Measurements from ENCODE around the gene EPYC. TPM values are rescaled to one million over a fixed set of nuclear protein-coding genes. Genes with fewer than 3 reads are reported as not detected.

EPYC gene
- total RNA-seq, 4 donors from 2014 or later, result not detected

DNA sequence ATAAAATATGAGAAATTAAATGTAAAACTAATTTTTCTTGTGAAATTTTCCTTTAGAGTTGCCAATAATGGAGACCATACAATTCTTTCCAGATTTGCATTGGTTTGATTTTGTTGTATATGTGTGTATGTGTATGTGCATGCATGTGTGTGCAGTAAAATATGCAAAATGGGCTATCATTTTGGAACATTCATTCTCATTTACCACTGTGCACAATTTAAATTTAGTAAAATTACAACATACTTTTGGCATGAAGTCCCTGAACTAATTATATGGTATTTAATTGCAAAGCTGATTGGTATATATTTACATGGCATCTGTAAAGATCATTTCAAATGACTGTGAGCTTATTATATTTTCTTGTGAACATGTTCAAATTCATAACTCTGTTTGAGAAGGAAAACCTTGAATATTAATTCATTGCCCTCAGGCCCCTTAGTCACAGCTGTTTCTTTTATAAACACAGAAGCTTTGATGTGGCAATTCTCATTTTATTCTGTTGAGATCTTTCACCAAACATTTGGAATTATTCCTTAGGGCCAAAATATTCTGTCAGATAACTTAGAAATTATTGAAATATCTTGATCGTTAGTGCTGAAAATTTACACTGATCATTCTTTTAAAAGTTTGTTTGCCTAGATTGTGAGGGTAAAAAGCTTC is 35.5 kb upstream of the EPYC start:
- no peak for DNase-seq (ENCODE audit: low spot score in 2 of 2)
- Histone ChIP-seq H3K4me3 (no peak overlapping the region), H3K4me1 (no peaks in the 10 kb centered on the region), H3K9me3 (no peaks in the 10 kb centered on the region), H3K27ac (no peak overlapping the region), H3K36me3 (no peaks in the 10 kb centered on the region), H3K27me3 (no peaks in the 10 kb centered on the region)
- TF ChIP-seq EP300 (IDR thresholded peaks at IDR 0.05) (no peak), POLR2A (IDR thresholded peaks at IDR 0.05) (no peak)
- TF ChIP-seq, protein P1, sequence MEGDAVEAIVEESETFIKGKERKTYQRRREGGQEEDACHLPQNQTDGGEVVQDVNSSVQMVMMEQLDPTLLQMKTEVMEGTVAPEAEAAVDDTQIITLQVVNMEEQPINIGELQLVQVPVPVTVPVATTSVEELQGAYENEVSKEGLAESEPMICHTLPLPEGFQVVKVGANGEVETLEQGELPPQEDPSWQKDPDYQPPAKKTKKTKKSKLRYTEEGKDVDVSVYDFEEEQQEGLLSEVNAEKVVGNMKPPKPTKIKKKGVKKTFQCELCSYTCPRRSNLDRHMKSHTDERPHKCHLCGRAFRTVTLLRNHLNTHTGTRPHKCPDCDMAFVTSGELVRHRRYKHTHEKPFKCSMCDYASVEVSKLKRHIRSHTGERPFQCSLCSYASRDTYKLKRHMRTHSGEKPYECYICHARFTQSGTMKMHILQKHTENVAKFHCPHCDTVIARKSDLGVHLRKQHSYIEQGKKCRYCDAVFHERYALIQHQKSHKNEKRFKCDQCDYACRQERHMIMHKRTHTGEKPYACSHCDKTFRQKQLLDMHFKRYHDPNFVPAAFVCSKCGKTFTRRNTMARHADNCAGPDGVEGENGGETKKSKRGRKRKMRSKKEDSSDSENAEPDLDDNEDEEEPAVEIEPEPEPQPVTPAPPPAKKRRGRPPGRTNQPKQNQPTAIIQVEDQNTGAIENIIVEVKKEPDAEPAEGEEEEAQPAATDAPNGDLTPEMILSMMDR (IDR thresholded peaks at IDR 0.05), result no peak
- 30 to 37% methylated on average over 1 of the region's 1 CpG for WGBS, 2 donors

DNA sequence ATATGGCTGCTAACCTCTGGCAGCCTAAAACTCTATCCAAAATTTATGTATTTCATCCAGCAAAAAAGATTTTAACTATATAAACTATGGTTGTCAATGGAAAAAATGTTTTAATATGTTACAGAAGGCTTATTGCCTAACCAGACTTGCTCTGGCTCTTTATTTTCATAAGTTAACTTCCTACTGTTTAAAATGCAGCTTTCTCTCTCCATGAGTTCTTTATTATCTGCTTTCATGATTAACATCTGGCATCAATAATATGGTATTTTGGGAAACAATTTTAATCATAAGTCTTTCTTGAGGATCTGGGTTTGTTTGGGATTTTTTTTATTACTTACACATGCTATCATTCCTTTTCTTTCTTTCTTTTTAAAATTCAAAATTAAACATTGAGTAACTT is 32.5 kb upstream of the EPYC start:
- Histone ChIP-seq H3K27ac (peak overlapping the region in 1 of 4 donors; percentile 30), H3K4me1 (no peaks in the 10 kb centered on the region), H3K27me3 (no peaks in the 10 kb centered on the region)

DNA sequence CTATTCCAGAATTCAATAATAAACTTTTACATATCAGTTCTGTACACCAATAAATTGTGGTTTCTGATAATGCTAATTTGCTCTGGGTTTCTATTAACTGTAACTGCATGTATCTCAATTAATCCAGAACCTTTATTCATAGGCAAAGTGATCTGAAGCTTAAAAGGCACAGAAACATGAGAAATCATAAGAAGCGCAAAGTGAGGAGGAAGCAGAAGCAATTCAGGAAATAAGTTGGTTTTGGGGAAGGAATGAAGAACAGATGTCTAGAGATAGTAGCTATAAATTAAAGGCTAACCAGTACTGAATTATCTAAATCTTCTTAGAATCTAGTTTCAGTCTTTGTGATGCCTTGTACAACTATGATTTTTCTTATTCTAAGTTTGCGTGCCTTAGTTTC is 28.5 kb upstream of the EPYC start:
- no peaks in the 10 kb centered on the region for H3K9me3 ChIP-seq
- 88% methylated on average over 2 of the region's 2 CpGs for WGBS, 2 donors

More for the DNA sequence above, 32.5 kb upstream of the EPYC start:
- no peak for DNase-seq (ENCODE audit: low spot score in 2 of 2)
- Histone ChIP-seq H3K9me3 (no peaks in the 10 kb centered on the region), H3K4me3 (no peak overlapping the region), H3K36me3 (no peaks in the 10 kb centered on the region)
- TF ChIP-seq EP300 (IDR thresholded peaks at IDR 0.05), result no peak
- TF ChIP-seq POLR2A (IDR thresholded peaks at IDR 0.05), result no peak
- TF ChIP-seq, protein P1 (IDR thresholded peaks at IDR 0.05), result no peak

GRCh38 chr12:91023326-91024004 is 18.7 kb upstream of the EPYC start:
- Histone ChIP-seq H3K27me3 (no peaks in the 10 kb centered on the region), H3K27ac (no peak overlapping the region), H3K9me3 (no peaks in the 10 kb centered on the region), H3K4me3 (no peak overlapping the region), H3K36me3 (no peaks in the 10 kb centered on the region), H3K4me1 (no peaks in the 10 kb centered on the region)
- no peak for DNase-seq (ENCODE audit: low spot score in 2 of 2)
- TF ChIP-seq, protein P1 (IDR thresholded peaks at IDR 0.05), result no peak
- TF ChIP-seq POLR2A (IDR thresholded peaks at IDR 0.05) (no peak), EP300 (IDR thresholded peaks at IDR 0.05) (no peak)
- 86 to 100% methylated on average over 1 of the region's 1 CpG for WGBS, 2 donors

More for the DNA sequence above, 28.5 kb upstream of the EPYC start:
- TF ChIP-seq POLR2A (IDR thresholded peaks at IDR 0.05) (no peak), EP300 (IDR thresholded peaks at IDR 0.05) (no peak)
- TF ChIP-seq, protein P1 (IDR thresholded peaks at IDR 0.05), result no peak
- no peak for DNase-seq (ENCODE audit: low spot score in 2 of 2)
- peaks cover 0 to 13% (median 0%) of the 10 kb centered on the region in 4 donors for H3K4me1 ChIP-seq
- no peaks in the 10 kb centered on the region for H3K36me3 ChIP-seq
- H3K27me3 ChIP-seq, result no peaks in the 10 kb centered on the region
- H3K4me3 ChIP-seq, result no peak overlapping the region
- H3K27ac ChIP-seq, result no peak overlapping the region

DNA sequence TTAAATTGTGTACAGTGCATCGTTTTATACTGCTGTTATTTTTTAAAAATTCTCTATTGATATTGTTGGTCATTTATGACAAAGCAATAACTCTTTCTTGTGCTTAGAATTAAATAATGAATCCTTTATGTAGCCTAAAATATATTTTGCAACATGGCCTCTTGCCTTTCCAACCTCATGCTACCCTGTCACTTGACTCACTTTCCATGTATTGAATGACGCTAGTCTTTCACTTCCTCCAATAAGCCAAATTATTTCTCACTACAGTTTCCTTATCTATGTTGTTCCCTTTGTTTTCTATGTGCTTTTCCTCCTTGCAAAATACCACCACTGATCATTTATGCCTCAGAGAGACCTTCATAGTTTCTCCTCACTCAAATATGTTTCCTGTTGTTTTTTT is 16.3 kb upstream of the EPYC start:
- H3K4me1 ChIP-seq, result no peaks in the 10 kb centered on the region

More for the DNA sequence above, 16.3 kb upstream of the EPYC start:
- 51 to 54% methylated on average over 2 of the region's 2 CpGs for WGBS, 2 donors
- Histone ChIP-seq H3K27me3 (no peaks in the 10 kb centered on the region), H3K27ac (no peak overlapping the region), H3K9me3 (no peaks in the 10 kb centered on the region), H3K36me3 (no peaks in the 10 kb centered on the region), H3K4me3 (no peak overlapping the region)
- no peak for DNase-seq (ENCODE audit: low spot score in 2 of 2)
- TF ChIP-seq EP300 (IDR thresholded peaks at IDR 0.05), result no peak
- TF ChIP-seq, protein P1 (IDR thresholded peaks at IDR 0.05), result no peak
- no peak for TF ChIP-seq POLR2A (IDR thresholded peaks at IDR 0.05)
